ENCODE measurements around the gene NOTO. TPM values are rescaled to one million over a fixed set of nuclear protein-coding genes. Genes with fewer than 3 reads are reported as not detected.

NOTO gene
- total RNA-seq, 1 experiment from 2014 or later: 0.66 TPM

- no peaks in the 10 kb centered on the region for H3K79me1 ChIP-seq (ENCODE audit: insufficient read depth, low read depth, low read length, poor library complexity, severe bottlenecking)
- no peak overlapping the region for H3K14ac ChIP-seq (ENCODE audit: insufficient read depth, low read length)
- no peak overlapping the region for H4K91ac ChIP-seq (ENCODE audit: insufficient read length, low read depth, low read length)
- H4K5ac ChIP-seq (ENCODE audit: insufficient read length, low read depth, low read length): no peak overlapping the region
- Mint-ChIP-seq H3K9me3 (no peaks in the 10 kb centered on the region), H3K27ac (no peak overlapping the region), H3K4me1 (peaks cover 17 to 32% of the 10 kb centered on the region in 2 experiments), H3K36me3 (ENCODE audit: insufficient read depth in 1 of 3, low read depth in 3 of 3) (no peaks in the 10 kb centered on the region), H3K4me3 (no peak overlapping the region), H3K27me3 (ENCODE audit: low read depth) (peaks cover 19% of the 10 kb centered on the region)
- no peak overlapping the region for H2AFZ ChIP-seq (ENCODE audit: low read length)
- H2BK5ac ChIP-seq (ENCODE audit: insufficient read length, low read length): no peak overlapping the region
- no peaks in the 10 kb centered on the region for H3K27me3 ChIP-seq (ENCODE audit: insufficient read depth, low read length)
- no peaks in the 10 kb centered on the region for H3K9me3 ChIP-seq (ENCODE audit: control insufficient read depth, low read depth, low read length)
- WGBS (ENCODE audit: extremely low coverage, insufficient read length, low lambda C conversion rate): no CpG with 5 or more reads among the region's 6 CpGs
- no peak overlapping the region for H2BK120ac ChIP-seq (ENCODE audit: low read depth, low read length, poor library complexity, severe bottlenecking)
- H3K4me1 ChIP-seq (ENCODE audit: insufficient read depth, low read length): no peaks in the 10 kb centered on the region
- no peak overlapping the region for H2AK5ac ChIP-seq (ENCODE audit: insufficient read length, low read length)
- H2BK12ac ChIP-seq (ENCODE audit: insufficient read length, low read depth, low read length): no peak overlapping the region
- no peak overlapping the region for H3K56ac ChIP-seq (ENCODE audit: insufficient read length, low read depth, low read length)
- H3K27ac ChIP-seq (ENCODE audit: insufficient read length, low read depth, low read length): no peak overlapping the region
- H3K79me2 ChIP-seq (ENCODE audit: insufficient read depth, low read length): peaks cover 7% of the 10 kb centered on the region; the same call in 1 of the 2 replicates
- H4K8ac ChIP-seq (replicated peaks; ENCODE audit: insufficient read length, low read depth, low read length): no peak overlapping the region
- DNase-seq: no peak
- no peak overlapping the region for H2BK20ac ChIP-seq (ENCODE audit: low read depth, low read length, poor library complexity, severe bottlenecking)
- H2BK15ac ChIP-seq (ENCODE audit: low read depth, low read length): no peak overlapping the region
- no peak overlapping the region for H3T11ph ChIP-seq (ENCODE audit: low read length)
- no peaks in the 10 kb centered on the region for H3K23me2 ChIP-seq (ENCODE audit: insufficient read length, low read depth, low read length, poor library complexity, severe bottlenecking)
- H3K23ac ChIP-seq (ENCODE audit: insufficient read length, low read depth, low read length): no peak overlapping the region
- no peak overlapping the region for H3K4ac ChIP-seq (ENCODE audit: low read depth, low read length)
- H4K20me1 ChIP-seq (ENCODE audit: control insufficient read depth, insufficient read depth, insufficient read length): no peaks in the 10 kb centered on the region
- no peak overlapping the region for H3K9ac ChIP-seq (ENCODE audit: extremely low read depth, insufficient read length, low read length)
- H3K4me2 ChIP-seq (ENCODE audit: insufficient read depth, insufficient read length, low read length): no peak overlapping the region
- TF ChIP-seq, protein P1, sequence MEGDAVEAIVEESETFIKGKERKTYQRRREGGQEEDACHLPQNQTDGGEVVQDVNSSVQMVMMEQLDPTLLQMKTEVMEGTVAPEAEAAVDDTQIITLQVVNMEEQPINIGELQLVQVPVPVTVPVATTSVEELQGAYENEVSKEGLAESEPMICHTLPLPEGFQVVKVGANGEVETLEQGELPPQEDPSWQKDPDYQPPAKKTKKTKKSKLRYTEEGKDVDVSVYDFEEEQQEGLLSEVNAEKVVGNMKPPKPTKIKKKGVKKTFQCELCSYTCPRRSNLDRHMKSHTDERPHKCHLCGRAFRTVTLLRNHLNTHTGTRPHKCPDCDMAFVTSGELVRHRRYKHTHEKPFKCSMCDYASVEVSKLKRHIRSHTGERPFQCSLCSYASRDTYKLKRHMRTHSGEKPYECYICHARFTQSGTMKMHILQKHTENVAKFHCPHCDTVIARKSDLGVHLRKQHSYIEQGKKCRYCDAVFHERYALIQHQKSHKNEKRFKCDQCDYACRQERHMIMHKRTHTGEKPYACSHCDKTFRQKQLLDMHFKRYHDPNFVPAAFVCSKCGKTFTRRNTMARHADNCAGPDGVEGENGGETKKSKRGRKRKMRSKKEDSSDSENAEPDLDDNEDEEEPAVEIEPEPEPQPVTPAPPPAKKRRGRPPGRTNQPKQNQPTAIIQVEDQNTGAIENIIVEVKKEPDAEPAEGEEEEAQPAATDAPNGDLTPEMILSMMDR (conservative IDR thresholded peaks at IDR 0.05): no peak
- H3K18ac ChIP-seq (ENCODE audit: insufficient read length, low read depth, low read length): no peak overlapping the region
These were observed 8.3 kb downstream of the NOTO start for GRCh38 chr2:73210696-73211095.

Measured in H9 (cell line).